Kidney tubule cell (primary cell): ENCODE data around the gene CCT2.

ENCODE experiments used
- DNase-seq: peaks from one replicate; pipeline ENCODE4 v3.0.0-alpha.2; 2018; ENCODE audit warnings: low spot score

Gene CCT2

GRCh38 chr12:69585189-69586062 lies at the start of gene CCT2:
CCT2 (plus strand) TSS chr12:69585459; CDS start chr12:69585522, 63 bp downstream.
- DNase-seq, result peak; percentile 96

DNA sequence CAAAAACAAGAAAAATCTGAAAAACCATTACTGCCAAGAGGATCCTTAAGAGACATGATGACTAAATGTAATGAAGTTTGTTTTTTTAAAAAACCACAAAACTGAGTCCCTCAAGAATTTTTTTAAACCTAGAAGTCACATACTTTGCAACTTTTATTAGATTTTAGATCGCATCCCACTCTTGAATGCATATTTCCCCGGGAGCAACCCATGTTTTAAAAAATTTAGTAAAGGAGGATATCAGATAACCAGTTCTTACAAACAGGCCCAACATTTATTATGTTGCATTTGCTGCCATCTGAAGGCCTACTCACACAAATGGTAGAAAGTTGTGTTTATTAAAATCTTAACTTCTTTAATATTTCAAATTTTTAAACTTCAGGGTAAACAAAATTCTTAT lies 44.3 kb upstream of the CCT2 start:
- DNase-seq, result no peak

DNA sequence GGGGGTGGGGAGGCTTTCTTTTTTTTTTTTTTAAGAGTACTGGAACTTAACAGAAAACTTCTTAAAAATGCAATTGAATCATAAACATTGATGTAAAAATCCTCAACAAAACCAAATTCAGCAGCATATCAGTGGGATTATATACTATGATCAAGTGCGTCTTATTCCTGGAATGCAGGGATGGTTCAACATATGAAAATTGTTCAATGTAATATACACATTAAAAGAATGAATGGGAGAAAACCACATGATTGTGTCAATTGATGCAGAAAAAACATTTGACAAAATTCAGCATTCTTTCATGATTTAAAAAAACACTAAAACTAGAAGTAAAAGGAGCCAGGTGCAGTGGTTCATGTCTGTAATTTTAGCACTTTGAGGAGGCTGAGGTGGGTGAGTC lies 41.2 kb upstream of the CCT2 start:
- DNase-seq, result no peak

- no peak for DNase-seq
Observed at GRCh38 chr12:69545081-69545480, 40.2 kb upstream of the CCT2 start.

GRCh38 chr12:69546693-69547438 lies 38.4 kb upstream of the CCT2 start:
- no peak for DNase-seq

DNA sequence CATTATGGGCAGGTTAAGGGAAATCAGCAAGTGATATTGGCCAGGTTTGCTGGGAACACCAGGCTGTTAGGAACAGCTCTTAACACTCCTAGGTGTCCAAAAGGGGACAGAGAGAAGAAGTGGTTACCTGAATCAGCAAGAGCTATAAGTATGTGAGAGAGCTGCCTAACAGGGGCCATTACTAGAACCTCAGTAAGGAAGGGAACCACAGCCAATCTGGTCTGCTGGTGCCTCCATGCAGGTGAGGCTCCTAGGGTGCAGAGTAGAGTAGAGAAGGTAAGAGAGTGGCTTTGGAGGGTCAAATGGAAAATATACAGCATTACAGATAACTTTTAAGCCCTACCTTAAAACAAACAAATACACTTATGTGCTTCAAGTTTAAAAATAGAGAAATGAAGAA lies 36.6 kb upstream of the CCT2 start:
- no peak for DNase-seq

DNA sequence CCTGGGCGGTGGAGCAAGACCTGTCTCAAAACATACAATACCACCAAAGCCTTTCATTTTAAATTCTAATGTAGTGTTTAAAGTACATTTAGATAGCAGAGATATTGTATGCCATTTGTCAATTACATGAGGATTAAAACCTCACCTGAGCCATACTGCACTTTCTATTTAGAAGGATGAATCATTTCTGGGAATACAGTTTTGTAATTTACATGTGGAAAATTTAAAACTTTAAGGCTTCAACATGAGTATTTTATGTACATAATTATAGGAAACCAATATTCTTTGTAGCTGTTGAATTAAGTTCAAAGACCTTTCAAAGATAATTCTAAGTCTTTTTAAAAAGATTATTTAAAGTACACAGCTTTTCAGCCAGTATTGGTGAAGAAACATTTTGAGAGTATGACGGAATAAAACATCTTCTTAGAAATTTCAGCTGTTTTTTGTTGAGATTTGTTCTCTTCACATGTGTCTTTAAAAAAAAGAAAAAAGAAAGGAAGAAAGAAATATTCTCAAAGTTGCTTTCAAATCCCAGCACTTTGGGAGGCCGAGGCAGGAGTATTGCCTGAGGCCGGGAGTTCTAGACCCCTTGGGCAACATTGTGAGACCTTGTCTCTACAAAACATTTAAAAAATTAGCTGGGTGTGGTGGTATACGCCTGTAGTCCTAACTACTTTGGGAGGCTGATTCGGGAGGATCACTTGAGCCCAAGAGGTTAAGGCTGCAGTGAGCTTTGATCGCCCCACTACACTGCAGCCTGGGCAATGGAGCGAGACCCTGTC lies 34.5 kb upstream of the CCT2 start:
- no peak for DNase-seq

DNA sequence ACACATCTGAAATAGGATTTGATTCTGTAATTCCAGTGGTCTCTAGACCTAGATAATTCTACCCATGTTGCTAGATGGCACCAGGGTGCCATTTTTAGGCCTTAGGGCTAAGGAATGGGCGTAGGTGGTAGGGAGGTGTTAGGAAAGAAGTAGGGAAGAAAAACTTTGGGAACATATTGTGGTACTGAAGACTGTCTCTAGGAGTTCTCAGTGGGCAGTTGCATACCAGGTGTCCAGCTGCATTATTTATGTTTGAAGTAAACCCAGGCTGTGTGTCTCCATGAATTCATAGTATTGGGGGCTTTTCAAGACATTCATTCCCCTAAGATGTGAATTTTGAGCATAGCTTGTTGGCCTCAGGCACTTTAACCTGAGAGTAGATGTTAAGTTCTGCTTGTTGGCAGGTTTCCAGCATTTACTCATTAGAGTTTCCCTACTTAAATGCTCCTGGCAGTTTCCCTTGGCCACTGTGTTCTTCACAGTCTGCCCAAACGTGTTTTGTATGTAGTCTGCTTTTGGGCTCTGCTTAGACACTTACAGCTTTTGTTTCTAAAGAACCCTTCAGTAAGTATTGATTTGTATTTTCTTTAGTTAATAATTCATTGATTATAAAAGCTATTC lies 31.5 kb upstream of the CCT2 start:
- DNase-seq, result peak; percentile 46

- peak; percentile 8 for DNase-seq
Observed at GRCh38 chr12:69555461-69555860, 29.8 kb upstream of the CCT2 start.

GRCh38 chr12:69556383-69556782 lies 28.9 kb upstream of the CCT2 start:
- no peak for DNase-seq

DNA sequence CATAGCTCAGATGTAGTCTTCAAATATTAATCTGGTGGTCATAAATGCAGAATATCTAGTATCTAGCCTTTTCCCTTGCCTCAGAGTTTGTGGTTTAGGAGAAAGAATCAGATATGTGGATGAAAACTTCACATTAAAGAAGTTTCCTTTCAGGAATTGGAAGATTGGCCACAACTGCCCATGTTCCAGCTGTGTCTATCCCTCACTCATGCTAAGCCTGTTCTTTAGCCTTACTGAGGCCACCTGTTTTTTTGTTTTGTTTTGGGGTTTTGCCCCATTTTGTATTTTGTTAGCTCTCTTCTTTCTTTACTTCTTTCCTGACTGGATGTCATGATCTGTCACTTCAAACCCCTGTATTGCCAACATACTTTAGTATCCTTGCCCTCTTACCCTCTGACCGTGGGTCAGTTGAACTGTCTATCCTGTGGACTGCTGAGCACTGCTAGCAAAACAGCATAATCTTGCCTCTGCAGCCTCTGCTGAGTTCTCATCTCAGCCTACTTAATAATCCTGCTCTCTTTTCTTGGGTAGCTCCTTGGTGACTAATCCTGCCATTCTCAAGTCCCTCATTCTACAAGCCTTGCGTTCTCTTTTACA lies 22.0 kb upstream of the CCT2 start:
- no peak for DNase-seq

GRCh38 chr12:69566603-69567002 lies 18.7 kb upstream of the CCT2 start:
- DNase-seq, result no peak

DNA sequence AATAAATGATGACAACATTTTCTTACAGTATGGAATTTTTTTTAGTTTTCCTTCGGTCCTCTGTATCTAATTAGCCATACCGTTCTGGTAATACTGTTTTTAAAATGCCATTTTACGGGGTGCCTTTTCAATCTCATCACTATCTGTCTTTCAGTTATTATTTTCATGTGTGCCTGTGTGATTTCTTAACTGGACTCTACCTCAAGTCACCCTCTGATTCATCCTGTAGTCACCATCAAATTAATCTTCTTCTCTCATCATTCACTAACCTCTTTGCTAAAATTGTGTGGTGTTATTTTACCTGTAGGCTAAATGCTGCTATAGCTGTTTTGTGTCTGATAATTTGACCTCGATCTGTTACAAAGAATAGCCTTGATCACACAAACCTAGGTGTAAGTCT lies 16.0 kb upstream of the CCT2 start:
- peak; percentile 37 for DNase-seq

DNA sequence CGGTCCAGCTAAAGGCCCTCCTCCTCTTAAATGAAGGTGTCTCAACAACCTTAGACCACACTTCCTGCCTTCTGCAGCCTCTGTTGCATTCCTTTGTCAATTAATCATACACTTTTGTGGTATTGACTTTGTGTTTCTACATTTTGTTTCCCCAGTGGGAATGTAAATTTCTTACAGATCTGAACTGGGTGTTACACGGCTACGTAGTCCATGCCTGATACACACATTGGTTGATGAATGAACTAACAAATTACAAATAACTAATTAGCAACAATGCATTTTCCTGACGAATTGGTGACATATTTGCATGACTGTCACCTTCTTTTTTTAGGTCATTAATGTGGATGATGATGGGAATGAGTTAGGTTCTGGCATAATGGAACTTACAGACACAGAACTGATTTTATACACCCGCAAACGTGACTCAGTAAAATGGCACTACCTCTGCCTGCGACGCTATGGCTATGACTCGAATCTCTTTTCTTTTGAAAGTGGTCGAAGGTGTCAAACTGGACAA lies 15.2 kb upstream of the CCT2 start:
- DNase-seq, result peak; percentile 39

- peak; percentile 73 for DNase-seq
Observed at GRCh38 chr12:69570545-69571399, 14.5 kb upstream of the CCT2 start.

GRCh38 chr12:69575346-69575745 lies 9.9 kb upstream of the CCT2 start:
- peak; percentile 28 for DNase-seq

- no peak for DNase-seq
Observed at GRCh38 chr12:69578283-69578682, 7.0 kb upstream of the CCT2 start.

GRCh38 chr12:69579029-69579428 lies 6.2 kb upstream of the CCT2 start:
- DNase-seq, result no peak

- no peak for DNase-seq
Observed at GRCh38 chr12:69580074-69580473, 5.2 kb upstream of the CCT2 start.

GRCh38 chr12:69583203-69583602 lies 2.1 kb upstream of the CCT2 start:
- DNase-seq, result peak; percentile 16
